HG03280 (cell line): ENCODE data around the gene PSMB4.
A peak's percentile ranks its signal among the peaks of the same experiment; 100 is the strongest.
"Not testable (repeated sequence)": the region's sequence is repeated elsewhere in the genome, so short reads cannot be mapped to it uniquely, and the experiment has no call there.

Source experiments
- ATAC-seq: cut with Tn5 transposase; IDR thresholded peaks from one replicate; pipeline ENCODE4 v1.9.1; 2021; ENCODE audit warnings: mild to moderate bottlenecking, moderate library complexity; ENCODE audit not compliant: unreplicated experiment

Gene PSMB4

GRCh38 chr1:151399324-151400171 is at the start of gene PSMB4:
TSS of gene PSMB4 (plus strand) at chr1:151399573. CDS start at chr1:151399588, 15 bp downstream.
- peak; percentile 68 for ATAC-seq

- ATAC-seq = not testable (repeated sequence)
Measured at GRCh38 chr1:151350323-151350722, 49.0 kb upstream of the PSMB4 start.

- no peak for ATAC-seq
Measured at GRCh38 chr1:151352021-151352718, 47.2 kb upstream of the PSMB4 start.

- ATAC-seq = no peak
Measured at GRCh38 chr1:151356696-151357095, 42.7 kb upstream of the PSMB4 start.

GRCh38 chr1:151361883-151362282 is 37.5 kb upstream of the PSMB4 start:
- ATAC-seq = no peak

- no peak for ATAC-seq
Measured at GRCh38 chr1:151362308-151363155, 36.8 kb upstream of the PSMB4 start.

GRCh38 chr1:151364996-151365395 is 34.4 kb upstream of the PSMB4 start:
- no peak for ATAC-seq

GRCh38 chr1:151367658-151368392 is 31.5 kb upstream of the PSMB4 start:
- no peak for ATAC-seq

GRCh38 chr1:151368393-151369301 is 30.7 kb upstream of the PSMB4 start:
- no peak for ATAC-seq

- no peak for ATAC-seq
Measured at GRCh38 chr1:151369302-151369610, 30.1 kb upstream of the PSMB4 start.

GRCh38 chr1:151369621-151370048 is 29.7 kb upstream of the PSMB4 start:
- ATAC-seq = no peak

GRCh38 chr1:151370211-151370911 is 29.0 kb upstream of the PSMB4 start:
- ATAC-seq = no peak

GRCh38 chr1:151371370-151372057 is 27.9 kb upstream of the PSMB4 start:
- no peak for ATAC-seq

GRCh38 chr1:151372058-151372934 is 27.1 kb upstream of the PSMB4 start, which contains the start of gene SELENBP1:
TSS of gene SELENBP1 (minus strand) at chr1:151372705. CDS start at chr1:151372641, 64 bp downstream.
- ATAC-seq = no peak

GRCh38 chr1:151373196-151373595 is 26.2 kb upstream of the PSMB4 start:
- ATAC-seq = no peak

GRCh38 chr1:151377150-151377884 is 22.1 kb upstream of the PSMB4 start:
- no peak for ATAC-seq

- no peak for ATAC-seq
Measured at GRCh38 chr1:151384584-151384983, 14.8 kb upstream of the PSMB4 start.
